BJ (cell line): ENCODE measurements around the gene ARHGEF9. TPM values are rescaled to one million over a fixed set of nuclear protein-coding genes. Genes with fewer than 3 reads are reported as not detected.

ENCODE experiments used
- CTCF ChIA-PET: fragments of 350-600 bp; formaldehyde crosslinking; extraction: SDS; loops from one replicate; lab custom pipeline; 2021; ENCODE audit warnings: antibody characterized with exemption, inconsistent platforms; lab: Yijun Ruan, JAX
- POLR2A ChIA-PET: fragments of 300-600 bp; sonication (Branson Sonifier 250); formaldehyde crosslinking; extraction: SDS; loops from one replicate; lab custom pipeline; 2021; ENCODE audit warnings: antibody characterized with exemption; lab: Charles Lee
- DNase-seq: peaks from one replicate; pipeline ENCODE4 v3.0.0-alpha.2; 2011; ENCODE audit warnings: low read depth
- H3K27me3 ChIP-seq: 2 replicates; pipeline ENCODE4 v1.6.0; 2011; ENCODE audit warnings: low read length; ENCODE audit not compliant: control insufficient read depth, insufficient read depth
- H3K36me3 ChIP-seq: 2 replicates; pipeline ENCODE4 v1.5.1; 2011; ENCODE audit warnings: low read length; ENCODE audit not compliant: control insufficient read depth, insufficient read depth
- H3K4me3 ChIP-seq: 2 replicates; pipeline ENCODE4 v1.5.1; 2011; ENCODE audit warnings: low read depth, mild to moderate bottlenecking, control low read depth, low read length
- CTCF ChIP-seq: IDR thresholded peaks from 2 replicates; pipeline ENCODE4 v1.5.1; 2011; ENCODE audit warnings: low read depth, mild to moderate bottlenecking, control low read depth, inconsistent platforms, low read length, moderate library complexity; ENCODE audit not compliant: insufficient read depth
- polyA plus RNA-seq: library from polyadenylated mRNA; depleted of rRNA; stranded (reverse); fragments of >200 nt; gene quantifications from 2 replicates; pipeline ENCODE4 v1.2.3, GENCODE V29; 2011

The ARHGEF9 gene
- polyA plus RNA-seq, 1 experiment = 17.6 TPM

- DNase-seq = no peak
- CTCF ChIA-PET = no interaction called here
- Histone ChIP-seq H3K36me3 (no peaks in the 10 kb centered on the region), H3K4me3 (no peak overlapping the region), H3K27me3 (no peaks in the 10 kb centered on the region)
- TF ChIP-seq CTCF = no peak
- POLR2A ChIA-PET = no interaction called here
Observed at GRCh38 chrX:63755892-63756291, 29.1 kb downstream of the ARHGEF9 start.

GRCh38 chrX:63754860-63755579 is 30.0 kb downstream of the ARHGEF9 start:
- Histone ChIP-seq H3K27me3 (no peaks in the 10 kb centered on the region), H3K36me3 (no peaks in the 10 kb centered on the region), H3K4me3 (peak overlapping the region; percentile 73)
- POLR2A ChIA-PET = interaction anchor here (0.5 kb wide), 1 partner anchor 242 kb away, joined by 3 read pairs; no protein-coding TSS in a partner anchor
- peak; percentile 78 for DNase-seq
- no peak for TF ChIP-seq CTCF
- CTCF ChIA-PET = interaction anchor here (1.4 kb wide), 1 partner anchor 18 kb away, joined by 3 read pairs; no protein-coding TSS in a partner anchor

GRCh38 chrX:63754136-63754859 is 30.7 kb downstream of the ARHGEF9 start:
- POLR2A ChIA-PET = interaction anchor here (0.6 kb wide), 1 partner anchor 8 kb away, joined by 5 read pairs; no protein-coding TSS in a partner anchor
- no peak for TF ChIP-seq CTCF
- no peak for DNase-seq
- CTCF ChIA-PET = interaction anchor here (1.4 kb wide), 1 partner anchor 17 kb away, joined by 3 read pairs; no protein-coding TSS in a partner anchor
- Histone ChIP-seq H3K36me3 (no peaks in the 10 kb centered on the region), H3K27me3 (no peaks in the 10 kb centered on the region), H3K4me3 (peak overlapping the region; percentile 73)

GRCh38 chrX:63751481-63751880 is 33.5 kb downstream of the ARHGEF9 start:
- H3K4me3 ChIP-seq = no peak overlapping the region
- POLR2A ChIA-PET = no interaction called here
- no peak for DNase-seq
- no peak for TF ChIP-seq CTCF
- H3K36me3 ChIP-seq = no peaks in the 10 kb centered on the region
- CTCF ChIA-PET = interaction anchor here (1.3 kb wide), 1 partner anchor 180 kb away, joined by 4 read pairs; no protein-coding TSS in a partner anchor
- no peaks in the 10 kb centered on the region for H3K27me3 ChIP-seq

GRCh38 chrX:63750811-63751210 is 34.2 kb downstream of the ARHGEF9 start:
- TF ChIP-seq CTCF = no peak
- H3K27me3 ChIP-seq = no peaks in the 10 kb centered on the region
- no peak for DNase-seq
- H3K36me3 ChIP-seq = no peaks in the 10 kb centered on the region
- H3K4me3 ChIP-seq = no peak overlapping the region
- CTCF ChIA-PET = interaction anchor here (1.3 kb wide), 1 partner anchor 181 kb away, joined by 4 read pairs; no protein-coding TSS in a partner anchor
- POLR2A ChIA-PET = no interaction called here
